ENCODE results near the gene ASRGL1. TPM values are rescaled to one million over a fixed set of nuclear protein-coding genes. Genes with fewer than 3 reads are reported as not detected.

The ASRGL1 gene
- total RNA-seq, 1 donor from 2014 or later: 54.8 TPM

- intact Hi-C loops (cut with DNase I): loop anchor here (10.0 kb wide), 1 partner anchor 47 kb away; no protein-coding TSS in a partner anchor
- H3K36me3 ChIP-seq: no peaks in the 10 kb centered on the region
- no peaks in the 10 kb centered on the region for H3K27me3 ChIP-seq
- TF ChIP-seq CTCF (IDR thresholded peaks at IDR 0.05): no peak
- peaks cover 32% of the 10 kb centered on the region for H3K4me1 ChIP-seq
- DNase-seq (no peak), ATAC-seq (no peak)
- no peak overlapping the region for H3K4me3 ChIP-seq
- H3K9me3 ChIP-seq: no peaks in the 10 kb centered on the region
- no peak overlapping the region for H3K27ac ChIP-seq
Observed at GRCh38 chr11:62437616-62438015, 100.4 kb downstream of the ASRGL1 start.

GRCh38 chr11:62438641-62439040 is 101.4 kb downstream of the ASRGL1 start:
- Histone ChIP-seq H3K4me3 (no peak overlapping the region), H3K9me3 (no peaks in the 10 kb centered on the region), H3K4me1 (peaks cover 34% of the 10 kb centered on the region), H3K36me3 (no peaks in the 10 kb centered on the region), H3K27me3 (no peaks in the 10 kb centered on the region), H3K27ac (no peak overlapping the region)
- ATAC-seq: no peak
- TF ChIP-seq CTCF (IDR thresholded peaks at IDR 0.05): no peak
- intact Hi-C loops (cut with DNase I): loop anchor here (10.0 kb wide), 1 partner anchor 46 kb away; no protein-coding TSS in a partner anchor
- DNase-seq: no peak

- Histone ChIP-seq H3K4me1 (peaks cover 43% of the 10 kb centered on the region), H3K27me3 (no peaks in the 10 kb centered on the region), H3K27ac (peak overlapping the region; percentile 80), H3K9me3 (no peaks in the 10 kb centered on the region), H3K36me3 (no peaks in the 10 kb centered on the region), H3K4me3 (no peak overlapping the region)
- ATAC-seq (peak; percentile 62), DNase-seq (no peak)
- TF ChIP-seq CTCF (IDR thresholded peaks at IDR 0.05): peak; percentile 10
- intact Hi-C loops (cut with DNase I): loop anchor here (10.0 kb wide), 1 partner anchor 45 kb away; no protein-coding TSS in a partner anchor
Observed at GRCh38 chr11:62439785-62440602, 102.7 kb downstream of the ASRGL1 start.

Other genes with a start within 250 kb of the ASRGL1 start
- 19.5 TPM for gene INCENP, start 213.4 kb upstream of the ASRGL1 start, total RNA-seq
- gene SCGB1D1, start 147.2 kb upstream of the ASRGL1 start, total RNA-seq: not detected
- not detected for gene SCGB2A1, start 128.8 kb upstream of the ASRGL1 start, total RNA-seq
- not detected for gene SCGB1D2, start 95.2 kb upstream of the ASRGL1 start, total RNA-seq
- gene SCGB2A2, start 67.3 kb upstream of the ASRGL1 start, total RNA-seq: not detected
- not detected for gene SCGB1D4, start 38.4 kb upstream of the ASRGL1 start, total RNA-seq
- 5.4 TPM for gene SCGB1A1, start 81.6 kb downstream of the ASRGL1 start, total RNA-seq
- gene AHNAK, start 209.4 kb downstream of the ASRGL1 start, total RNA-seq: 819 TPM
- 847 TPM for gene EEF1G, start 236.4 kb downstream of the ASRGL1 start, total RNA-seq

All from upper lobe of right lung (tissue), 1 donor.